IPS DF 6.9 (cell line): ENCODE data around the gene PTPN4.
"Not testable (repeated sequence)": the region's sequence is repeated elsewhere in the genome, so short reads cannot be mapped to it uniquely, and the experiment has no call there.

Experiments
- DNase-seq: peaks from one replicate; pipeline ENCODE4 v3.0.0-alpha.2; 2013; ENCODE audit warnings: low read depth, low spot score
- H3K27ac ChIP-seq: one replicate; pipeline ENCODE4 v1.5.1; 2013; ENCODE audit warnings: low read length, control low read depth
- H3K27me3 ChIP-seq: 2 replicates; pipeline ENCODE4 v1.6.1; 2013; ENCODE audit warnings: mild to moderate bottlenecking, low read length; ENCODE audit not compliant: control insufficient read depth, insufficient read depth
- H3K36me3 ChIP-seq: 2 replicates; pipeline ENCODE4 v1.6.1; 2013; ENCODE audit warnings: low read length; ENCODE audit not compliant: control insufficient read depth, insufficient read depth
- H3K4me1 ChIP-seq: 2 replicates; pipeline ENCODE4 v1.6.1; 2013; ENCODE audit warnings: low read length; ENCODE audit not compliant: control insufficient read depth, insufficient read depth
- H3K4me3 ChIP-seq: 2 replicates; pipeline ENCODE4 v1.5.1; 2013; ENCODE audit warnings: mild to moderate bottlenecking, low read length
- H3K9me3 ChIP-seq: 2 replicates; pipeline ENCODE4 v1.6.1; 2013; ENCODE audit warnings: low read length, inconsistent platforms; ENCODE audit not compliant: control insufficient read depth, insufficient read depth
- WGBS: extraction: QIAGEN DNeasy Blood & Tissue Kit; methylation state at CpG from one replicate; pipeline ENCODE4 v1.1.7; 2013; ENCODE audit warnings: mixed read lengths, missing lambda C conversion rate; ENCODE audit not compliant: insufficient read length, insufficient coverage; 5-methylcytosine and 5-hydroxymethylcytosine counted together

Gene PTPN4

DNA sequence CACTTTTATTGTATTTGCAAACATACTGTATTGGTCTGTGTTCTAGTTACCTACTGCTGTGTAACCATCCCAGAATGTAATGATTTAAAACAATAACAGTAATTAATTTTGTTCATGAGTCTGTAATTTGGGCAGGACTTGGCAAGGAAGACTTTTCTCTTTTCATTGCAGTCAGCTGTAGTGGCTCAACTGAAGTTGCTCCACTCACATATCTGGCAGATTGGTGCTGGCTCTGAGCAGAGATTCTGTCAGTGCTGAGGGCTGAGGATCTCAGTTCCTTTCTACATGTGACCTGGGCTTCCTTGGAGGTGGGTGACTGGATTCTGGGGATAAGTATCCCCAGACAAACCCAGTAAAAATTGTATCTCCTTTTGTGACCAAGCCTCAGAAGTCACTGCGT is 26.6 kb downstream of the PTPN4 start:
- H3K9me3 ChIP-seq: no peaks in the 10 kb centered on the region
- DNase-seq: no peak
- H3K4me1 ChIP-seq: no peaks in the 10 kb centered on the region
- H3K27me3 ChIP-seq: no peaks in the 10 kb centered on the region; the same call in 1 of the 2 replicates
- H3K36me3 ChIP-seq: no peaks in the 10 kb centered on the region
- WGBS: no CpG with 5 or more reads among the region's 1 CpG
- no peak overlapping the region for H3K4me3 ChIP-seq
- no peak overlapping the region for H3K27ac ChIP-seq

DNA sequence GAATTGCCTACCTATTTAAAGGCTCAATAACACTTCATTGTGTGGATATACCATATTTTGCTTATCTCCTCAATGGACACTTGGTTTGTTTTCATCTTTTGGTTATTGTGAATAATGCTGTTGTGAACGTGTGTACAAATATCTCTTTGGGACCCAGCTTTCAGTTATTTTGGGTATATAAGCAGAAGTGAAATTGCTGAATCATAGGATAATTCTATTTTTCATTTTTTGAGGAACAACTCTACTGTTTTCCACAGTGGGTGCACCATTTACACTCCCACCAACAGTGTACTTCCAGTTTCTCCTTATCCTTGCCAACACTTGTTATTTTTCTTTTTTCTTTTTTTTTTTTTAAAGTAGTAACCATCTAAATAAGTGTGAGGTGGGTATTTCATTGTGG is 29.0 kb downstream of the PTPN4 start:
- WGBS: no CpG with 5 or more reads among the region's 1 CpG
- no peak for DNase-seq
- Histone ChIP-seq H3K4me1 (no peaks in the 10 kb centered on the region), H3K9me3 (no peaks in the 10 kb centered on the region), H3K4me3 (no peak overlapping the region), H3K27me3 (no peaks in the 10 kb centered on the region; the same call in 1 of the 2 replicates), H3K27ac (no peak overlapping the region), H3K36me3 (no peaks in the 10 kb centered on the region)

DNA sequence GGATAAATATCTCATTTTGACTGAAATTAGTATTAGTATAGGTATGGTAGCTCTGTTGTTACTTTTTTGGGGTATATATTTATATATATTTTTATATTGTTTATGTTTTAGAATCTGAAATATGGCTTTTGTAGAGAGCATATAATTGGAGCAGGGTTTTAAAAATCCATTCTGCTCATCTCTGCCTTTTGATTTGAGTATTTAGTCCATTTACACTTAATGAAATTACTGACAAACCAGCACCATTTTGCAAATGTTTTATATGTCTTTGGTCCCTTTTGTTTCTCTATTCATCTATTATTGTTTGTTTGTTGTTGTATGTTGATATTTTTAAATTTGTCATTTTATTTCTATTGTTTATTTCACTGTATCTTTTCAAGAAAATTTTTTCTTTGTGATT is 30.7 kb downstream of the PTPN4 start:
- no peaks in the 10 kb centered on the region for H3K9me3 ChIP-seq
- H3K27me3 ChIP-seq: no peaks in the 10 kb centered on the region; the same call in 1 of the 2 replicates
- no peaks in the 10 kb centered on the region for H3K36me3 ChIP-seq
- 0 out of 2 replicates have a peak, but pooled peaks cover 1% of the 10 kb centered on the region for H3K4me1 ChIP-seq
- no peak for DNase-seq
- H3K4me3 ChIP-seq: no peak overlapping the region
- no peak overlapping the region for H3K27ac ChIP-seq

DNA sequence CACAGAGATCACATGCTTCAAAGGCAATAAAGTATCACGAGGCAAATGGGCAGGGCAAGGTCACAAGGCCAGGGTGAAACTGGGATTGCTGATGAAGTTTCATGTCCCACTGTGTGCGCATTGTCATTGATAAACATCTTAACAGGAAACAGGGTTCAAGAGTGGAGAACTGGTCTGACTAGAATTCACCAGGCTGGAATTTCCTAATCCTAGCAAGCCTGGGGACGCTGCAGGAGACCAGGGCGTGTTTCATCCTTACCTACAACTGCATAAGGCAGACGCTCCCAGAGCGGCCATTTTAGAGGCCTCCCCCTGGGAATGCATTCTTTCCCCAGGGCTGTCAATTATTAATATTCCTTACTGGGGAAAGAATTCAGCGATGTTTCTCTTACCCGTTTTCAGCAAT is 33.2 kb downstream of the PTPN4 start:
- Histone ChIP-seq H3K36me3 (no peaks in the 10 kb centered on the region), H3K4me1 (0 out of 2 replicates have a peak, but pooled peaks cover 1% of the 10 kb centered on the region), H3K4me3 (no peak overlapping the region), H3K27me3 (no peaks in the 10 kb centered on the region), H3K27ac (no peak overlapping the region), H3K9me3 (no peaks in the 10 kb centered on the region)
- no peak for DNase-seq
- WGBS: no CpG with 5 or more reads among the region's 8 CpGs

DNA sequence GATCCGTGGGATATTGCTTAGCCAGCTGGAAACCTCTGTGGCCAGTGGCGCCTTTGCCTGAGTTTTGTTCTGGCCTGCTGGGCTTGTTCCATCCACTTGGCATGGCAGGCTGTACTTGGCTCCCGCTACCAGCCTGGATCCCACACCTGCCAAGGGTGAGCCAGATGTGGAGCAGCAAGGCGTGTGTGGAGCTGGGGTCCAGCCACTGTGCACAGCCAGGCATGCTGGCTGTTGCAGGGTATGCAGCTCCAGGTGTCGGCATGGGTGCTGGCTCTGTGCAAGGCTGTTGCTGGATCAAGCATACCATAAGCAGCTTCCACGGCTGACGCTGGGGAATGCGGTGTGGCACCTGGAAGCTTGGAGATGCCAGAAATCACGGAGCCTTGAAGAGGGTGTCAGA is 34.5 kb downstream of the PTPN4 start:
- H3K36me3 ChIP-seq: no peaks in the 10 kb centered on the region
- no peak for DNase-seq
- H3K9me3 ChIP-seq: no peaks in the 10 kb centered on the region
- no peak overlapping the region for H3K4me3 ChIP-seq
- H3K27me3 ChIP-seq: no peaks in the 10 kb centered on the region
- no CpG with 5 or more reads among the region's 9 CpGs for WGBS
- H3K27ac ChIP-seq: no peak overlapping the region
- H3K4me1 ChIP-seq: 0 out of 2 replicates have a peak, but pooled peaks cover 1% of the 10 kb centered on the region

DNA sequence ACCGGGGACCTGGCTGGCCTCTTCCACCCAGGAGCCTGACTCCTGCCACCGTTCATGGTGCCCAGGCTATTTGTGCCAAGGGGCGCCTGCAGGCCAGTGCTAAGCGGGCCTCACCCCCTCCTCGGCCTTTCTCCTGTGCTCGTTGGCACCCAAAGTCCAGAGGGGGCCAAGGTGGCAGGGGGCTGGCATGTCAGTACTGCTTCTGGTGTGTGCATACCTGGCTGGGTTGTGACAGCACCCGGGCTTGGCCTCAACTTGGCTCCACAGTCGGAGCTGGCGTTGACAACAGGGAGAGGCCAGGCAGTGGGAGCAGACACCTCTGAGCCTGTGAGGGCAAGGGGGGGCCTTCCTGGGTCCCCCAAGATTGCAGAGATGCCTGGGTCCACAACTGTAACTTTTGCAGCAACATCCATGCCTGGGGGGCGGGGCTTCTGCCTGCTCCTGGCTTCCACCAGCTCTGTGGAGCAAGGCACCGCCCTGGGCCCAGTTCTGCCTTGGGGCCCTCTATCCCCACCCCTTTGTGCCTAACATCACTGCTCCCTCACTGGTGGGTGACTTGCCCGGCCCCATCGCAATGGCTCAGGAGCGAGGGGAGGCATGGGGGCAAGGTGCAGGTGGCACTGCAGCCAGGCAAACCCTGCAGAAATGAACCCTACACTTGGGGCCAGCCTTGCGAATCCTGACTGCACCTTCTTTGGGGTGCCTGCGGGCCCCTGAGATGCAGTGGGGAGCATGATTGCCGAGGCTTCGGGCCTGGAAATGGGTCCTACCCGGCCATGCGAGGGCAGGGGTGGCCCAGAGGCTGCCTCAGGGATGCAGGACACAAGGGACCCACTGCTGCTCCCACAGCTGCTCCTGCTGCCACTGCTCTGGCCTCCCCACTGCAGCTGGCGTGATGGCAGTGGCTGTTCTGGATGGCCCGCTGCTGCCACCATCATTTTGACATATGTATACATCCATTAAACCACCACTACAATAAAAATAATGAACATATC is 35.9 kb downstream of the PTPN4 start:
- Histone ChIP-seq H3K4me1 (peaks cover 1% of the 10 kb centered on the region; the same call in 1 of the 2 replicates), H3K27me3 (no peaks in the 10 kb centered on the region), H3K9me3 (no peaks in the 10 kb centered on the region), H3K4me3 (no peak overlapping the region), H3K36me3 (no peaks in the 10 kb centered on the region), H3K27ac (no peak overlapping the region)
- DNase-seq: no peak
- no CpG with 5 or more reads among the region's 22 CpGs for WGBS

DNA sequence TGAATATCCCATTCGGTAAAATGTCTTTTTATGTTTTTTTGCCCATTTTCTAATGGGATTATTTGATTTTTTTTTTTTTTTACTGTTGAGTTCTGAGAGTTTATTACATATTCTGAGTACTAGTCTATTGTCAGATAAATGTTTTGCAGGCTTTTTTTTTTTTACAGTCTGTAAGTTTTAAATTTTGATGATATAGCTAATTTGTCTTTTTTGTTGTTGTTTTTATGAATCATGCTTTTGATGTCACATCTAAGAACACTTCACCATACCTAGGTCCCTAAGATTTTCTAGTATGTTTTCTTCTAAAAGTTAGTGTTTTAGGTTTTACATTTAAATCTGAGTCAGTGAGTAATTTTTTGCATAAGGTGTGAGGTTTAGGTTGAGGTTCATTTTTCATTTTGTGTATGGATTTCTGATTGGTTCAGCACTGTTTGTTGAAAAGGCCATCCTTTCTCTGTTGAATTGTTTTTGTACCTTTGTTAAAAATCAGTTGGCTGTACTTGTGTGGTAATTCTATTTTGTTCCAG is 40.7 kb downstream of the PTPN4 start:
- Histone ChIP-seq H3K27me3 (no peaks in the 10 kb centered on the region), H3K9me3 (no peaks in the 10 kb centered on the region), H3K36me3 (no peaks in the 10 kb centered on the region), H3K4me1 (no peaks in the 10 kb centered on the region; the same call in 1 of the 2 replicates), H3K27ac (no peak overlapping the region), H3K4me3 (no peak overlapping the region)
- no peak for DNase-seq
- no CpG with 5 or more reads among the region's 1 CpG for WGBS

DNA sequence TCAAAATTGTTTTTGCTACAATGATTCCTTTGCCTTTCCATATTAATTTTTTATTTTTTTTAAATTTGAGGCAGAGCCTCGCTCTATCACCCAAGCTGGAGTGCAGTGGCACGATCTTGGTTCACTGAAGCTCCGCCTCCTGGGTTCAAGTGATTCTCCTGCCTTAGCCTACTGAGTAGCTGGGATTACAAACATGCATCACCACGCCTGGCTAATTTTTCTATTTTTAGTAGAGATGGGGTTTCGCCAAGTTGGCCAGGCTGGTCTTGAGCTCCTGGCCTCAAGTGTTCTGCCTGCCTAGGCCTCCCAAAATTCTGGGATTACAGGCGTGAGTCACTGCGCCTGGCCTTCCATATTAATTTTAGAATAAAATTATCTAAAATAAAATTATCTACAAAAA is 41.3 kb downstream of the PTPN4 start:
- no peaks in the 10 kb centered on the region for H3K27me3 ChIP-seq
- H3K27ac ChIP-seq: no peak overlapping the region
- no CpG with 5 or more reads among the region's 7 CpGs for WGBS
- no peak overlapping the region for H3K4me3 ChIP-seq
- no peaks in the 10 kb centered on the region; the same call in 1 of the 2 replicates for H3K4me1 ChIP-seq
- no peak for DNase-seq
- no peaks in the 10 kb centered on the region for H3K36me3 ChIP-seq
- H3K9me3 ChIP-seq: no peaks in the 10 kb centered on the region

DNA sequence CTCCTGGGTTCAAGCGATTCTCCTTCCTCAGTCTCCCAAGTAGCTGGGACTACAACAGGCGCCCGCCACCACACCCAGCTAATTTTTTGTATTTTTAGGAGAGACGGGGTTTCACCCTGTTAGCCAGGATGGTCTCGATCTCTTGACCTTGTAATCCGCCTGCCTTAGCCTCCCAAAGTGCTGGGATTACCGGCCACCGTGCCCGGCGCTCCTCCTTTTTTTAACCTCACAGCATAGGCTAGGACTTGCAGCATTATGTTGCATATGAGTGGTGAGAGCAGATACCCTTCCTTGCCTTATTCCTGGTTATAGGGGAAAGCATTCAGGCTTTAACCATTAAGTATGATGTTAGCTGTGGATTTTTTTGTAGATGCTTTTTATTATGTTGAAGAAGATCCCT is 42.3 kb downstream of the PTPN4 start:
- DNase-seq, H3K9me3 ChIP-seq, H3K27ac ChIP-seq, H3K4me3 ChIP-seq, H3K36me3 ChIP-seq, H3K27me3 ChIP-seq, H3K4me1 ChIP-seq: not testable (repeated sequence)
- WGBS: no CpG with 5 or more reads among the region's 10 CpGs

DNA sequence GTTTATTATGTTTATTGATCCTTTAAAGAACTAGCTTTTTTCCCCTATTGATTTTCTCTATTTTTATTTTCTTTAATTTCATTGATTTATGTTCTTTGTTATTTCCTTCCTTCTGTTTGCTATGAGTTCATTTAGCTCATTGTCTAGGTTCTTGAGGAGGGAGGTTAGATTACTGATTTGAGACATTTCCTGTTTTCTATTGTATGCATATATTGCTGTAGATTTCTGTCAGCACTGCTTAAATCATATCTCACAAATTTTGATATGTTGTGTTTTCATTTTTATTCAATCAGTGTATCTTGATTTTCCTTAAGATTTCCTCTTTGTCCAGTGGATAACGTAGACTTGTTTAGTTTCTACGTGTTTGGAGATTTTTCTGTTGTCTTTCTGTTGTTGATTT is 43.4 kb downstream of the PTPN4 start:
- H3K4me3 ChIP-seq: no peak overlapping the region
- no peaks in the 10 kb centered on the region for H3K9me3 ChIP-seq
- H3K27ac ChIP-seq: no peak overlapping the region
- DNase-seq: no peak
- H3K27me3 ChIP-seq: no peaks in the 10 kb centered on the region
- H3K4me1 ChIP-seq: no peaks in the 10 kb centered on the region; the same call in 1 of the 2 replicates
- WGBS: no CpG with 5 or more reads among the region's 2 CpGs
- no peaks in the 10 kb centered on the region for H3K36me3 ChIP-seq
